ENCODE results near the gene SERPINH1. TPM values are rescaled to one million over a fixed set of nuclear protein-coding genes. Genes with fewer than 3 reads are reported as not detected.

Gene SERPINH1
- total and polyA plus RNA-seq, 2 of the 13 experiments (the other 11 are each of a cell fraction or from before 2014, with no cell fraction given) = 83.6 to 83.8 TPM

GRCh38 chr11:75563978-75564552 lies 2.0 kb downstream of the SERPINH1 start (continued):
- TF ChIP-seq ZNF709 (CRISPR knock-in tag; IDR thresholded peaks at IDR 0.05) (0 out of 2 replicates have a peak, but pooled peaks have one; percentile 34), HNRNPLL (IDR thresholded peaks at IDR 0.05; ENCODE audit: low read depth, low read length, poor library complexity, severe bottlenecking) (no peak), ZBTB7A (CRISPR knock-in tag; IDR thresholded peaks at IDR 0.05) (0 out of 2 replicates have a peak, but pooled peaks have one; percentile 23), ISX (CRISPR knock-in tag; conservative IDR thresholded peaks at IDR 0.05) (no peak), U2AF1 (optimal IDR thresholded peaks at IDR 0.05; ENCODE audit: low read depth, low read length) (peak; percentile 54), ZNF780A (CRISPR knock-in tag; IDR thresholded peaks at IDR 0.05) (no peak), TCF12 (IDR thresholded peaks at IDR 0.05) (no peak), TCF12 (CRISPR knock-in tag; IDR thresholded peaks at IDR 0.05) (no peak), CBX1 (IDR thresholded peaks at IDR 0.05; ENCODE audit: low read depth) (no peak), ZFY (CRISPR knock-in tag; IDR thresholded peaks at IDR 0.05) (peak; percentile 66; the same call in 1 of the 2 replicates), ISL2 (CRISPR knock-in tag; IDR thresholded peaks at IDR 0.05) (no peak), AGO1 (IDR thresholded peaks at IDR 0.05; ENCODE audit: low read depth, low read length, poor library complexity, severe bottlenecking) (peak; percentile 56), ZNF790 (CRISPR knock-in tag; IDR thresholded peaks at IDR 0.05; ENCODE audit: borderline replicate concordance) (peak; percentile 81; the same call in 1 of the 2 replicates)
- TF ChIP-seq, protein P1, sequence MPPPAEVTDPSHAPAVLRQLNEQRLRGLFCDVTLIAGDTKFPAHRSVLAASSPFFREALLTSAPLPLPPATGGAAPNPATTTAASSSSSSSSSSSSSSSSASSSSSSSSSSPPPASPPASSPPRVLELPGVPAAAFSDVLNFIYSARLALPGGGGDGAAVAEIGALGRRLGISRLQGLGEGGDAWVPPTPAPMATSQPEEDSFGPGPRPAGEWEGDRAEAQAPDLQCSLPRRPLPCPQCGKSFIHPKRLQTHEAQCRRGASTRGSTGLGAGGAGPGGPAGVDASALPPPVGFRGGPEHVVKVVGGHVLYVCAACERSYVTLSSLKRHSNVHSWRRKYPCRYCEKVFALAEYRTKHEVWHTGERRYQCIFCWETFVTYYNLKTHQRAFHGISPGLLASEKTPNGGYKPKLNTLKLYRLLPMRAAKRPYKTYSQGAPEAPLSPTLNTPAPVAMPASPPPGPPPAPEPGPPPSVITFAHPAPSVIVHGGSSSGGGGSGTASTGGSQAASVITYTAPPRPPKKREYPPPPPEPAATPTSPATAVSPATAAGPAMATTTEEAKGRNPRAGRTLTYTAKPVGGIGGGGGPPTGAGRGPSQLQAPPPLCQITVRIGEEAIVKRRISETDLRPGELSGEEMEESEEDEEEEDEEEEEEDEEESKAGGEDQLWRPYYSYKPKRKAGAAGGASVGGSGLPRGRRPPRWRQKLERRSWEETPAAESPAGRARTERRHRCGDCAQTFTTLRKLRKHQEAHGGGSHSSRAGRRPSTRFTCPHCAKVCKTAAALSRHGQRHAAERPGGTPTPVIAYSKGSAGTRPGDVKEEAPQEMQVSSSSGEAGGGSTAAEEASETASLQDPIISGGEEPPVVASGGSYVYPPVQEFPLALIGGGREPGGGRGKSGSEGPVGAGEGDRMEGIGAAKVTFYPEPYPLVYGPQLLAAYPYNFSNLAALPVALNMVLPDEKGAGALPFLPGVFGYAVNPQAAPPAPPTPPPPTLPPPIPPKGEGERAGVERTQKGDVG (CRISPR knock-in tag; IDR thresholded peaks at IDR 0.05; ENCODE audit: borderline replicate concordance) = no peak
- TF ChIP-seq, protein P2, sequence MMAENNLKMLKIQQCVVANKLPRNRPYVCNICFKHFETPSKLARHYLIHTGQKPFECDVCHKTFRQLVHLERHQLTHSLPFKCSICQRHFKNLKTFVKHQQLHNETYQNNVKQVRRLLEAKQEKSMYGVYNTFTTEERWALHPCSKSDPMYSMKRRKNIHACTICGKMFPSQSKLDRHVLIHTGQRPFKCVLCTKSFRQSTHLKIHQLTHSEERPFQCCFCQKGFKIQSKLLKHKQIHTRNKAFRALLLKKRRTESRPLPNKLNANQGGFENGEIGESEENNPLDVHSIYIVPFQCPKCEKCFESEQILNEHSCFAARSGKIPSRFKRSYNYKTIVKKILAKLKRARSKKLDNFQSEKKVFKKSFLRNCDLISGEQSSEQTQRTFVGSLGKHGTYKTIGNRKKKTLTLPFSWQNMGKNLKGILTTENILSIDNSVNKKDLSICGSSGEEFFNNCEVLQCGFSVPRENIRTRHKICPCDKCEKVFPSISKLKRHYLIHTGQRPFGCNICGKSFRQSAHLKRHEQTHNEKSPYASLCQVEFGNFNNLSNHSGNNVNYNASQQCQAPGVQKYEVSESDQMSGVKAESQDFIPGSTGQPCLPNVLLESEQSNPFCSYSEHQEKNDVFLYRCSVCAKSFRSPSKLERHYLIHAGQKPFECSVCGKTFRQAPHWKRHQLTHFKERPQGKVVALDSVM (CRISPR knock-in tag; IDR thresholded peaks at IDR 0.05) = no peak
- TF ChIP-seq, protein P3, sequence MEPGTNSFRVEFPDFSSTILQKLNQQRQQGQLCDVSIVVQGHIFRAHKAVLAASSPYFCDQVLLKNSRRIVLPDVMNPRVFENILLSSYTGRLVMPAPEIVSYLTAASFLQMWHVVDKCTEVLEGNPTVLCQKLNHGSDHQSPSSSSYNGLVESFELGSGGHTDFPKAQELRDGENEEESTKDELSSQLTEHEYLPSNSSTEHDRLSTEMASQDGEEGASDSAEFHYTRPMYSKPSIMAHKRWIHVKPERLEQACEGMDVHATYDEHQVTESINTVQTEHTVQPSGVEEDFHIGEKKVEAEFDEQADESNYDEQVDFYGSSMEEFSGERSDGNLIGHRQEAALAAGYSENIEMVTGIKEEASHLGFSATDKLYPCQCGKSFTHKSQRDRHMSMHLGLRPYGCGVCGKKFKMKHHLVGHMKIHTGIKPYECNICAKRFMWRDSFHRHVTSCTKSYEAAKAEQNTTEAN (CRISPR knock-in tag; conservative IDR thresholded peaks at IDR 0.05) = no peak
- TF ChIP-seq, protein P4, sequence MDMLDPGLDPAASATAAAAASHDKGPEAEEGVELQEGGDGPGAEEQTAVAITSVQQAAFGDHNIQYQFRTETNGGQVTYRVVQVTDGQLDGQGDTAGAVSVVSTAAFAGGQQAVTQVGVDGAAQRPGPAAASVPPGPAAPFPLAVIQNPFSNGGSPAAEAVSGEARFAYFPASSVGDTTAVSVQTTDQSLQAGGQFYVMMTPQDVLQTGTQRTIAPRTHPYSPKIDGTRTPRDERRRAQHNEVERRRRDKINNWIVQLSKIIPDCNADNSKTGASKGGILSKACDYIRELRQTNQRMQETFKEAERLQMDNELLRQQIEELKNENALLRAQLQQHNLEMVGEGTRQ (IDR thresholded peaks at IDR 0.05; ENCODE audit: low read depth, low read length) = no peak
- TF ChIP-seq, protein P4 (CRISPR knock-in tag; IDR thresholded peaks at IDR 0.05; ENCODE audit: borderline replicate concordance) = no peak

All from HepG2 (cell line).